ENCODE results near the gene PHACTR3. TPM values are rescaled to one million over a fixed set of nuclear protein-coding genes. Genes with fewer than 3 reads are reported as not detected.

Gene PHACTR3
- total and polyA plus RNA-seq, 2 of the 8 experiments (the other 6 are each of a cell fraction or from before 2014, with no cell fraction given), result 0.05 to 0.13 TPM

GRCh38 chr20:59684685-59685242 lies 80.4 kb downstream of the PHACTR3 start:
- Histone ChIP-seq H4K20me1 (replicated peaks in 1 of 2; ENCODE audit: control insufficient read depth in 1 of 2, insufficient read depth in 2 of 2, low read length in 2 of 2) (peaks cover 0 to 3% of the 10 kb centered on the region in 2 experiments), H3K4ac (replicated peaks; ENCODE audit: insufficient read length, low read depth, low read length) (no peak overlapping the region), H2BK12ac (ENCODE audit: low read depth, low read length) (no peak overlapping the region), H3K56ac (replicated peaks; ENCODE audit: insufficient read length, low read depth, low read length) (no peak overlapping the region), H3K27me3 (replicated peaks in 1 of 4; ENCODE audit: control insufficient read depth in 3 of 4, extremely low read depth in 1 of 4, insufficient read depth in 3 of 4, low read length in 3 of 4) (no peaks in the 10 kb centered on the region), H3K79me1 (ENCODE audit: low read depth, low read length) (no peaks in the 10 kb centered on the region), H3K18ac (ENCODE audit: extremely low read depth, low read length) (no peak overlapping the region), H4K8ac (ENCODE audit: extremely low read depth, insufficient read depth, low read length) (no peak overlapping the region), H4K91ac (replicated peaks; ENCODE audit: insufficient read length, low read length) (no peak overlapping the region), H2AK5ac (ENCODE audit: low read depth, low read length) (no peak overlapping the region), H3K4me1 (replicated peaks in 1 of 4; ENCODE audit: control insufficient read depth in 3 of 4, insufficient read depth in 4 of 4, low read length in 3 of 4) (no peaks in the 10 kb centered on the region), H3K9me3 (ENCODE audit: insufficient read depth in 2 of 2, low read depth in 1 of 2, low read length in 1 of 2) (peaks cover 81 to 98% of the 10 kb centered on the region in 2 experiments), H2BK120ac (replicated peaks; ENCODE audit: low read depth, low read length) (no peak overlapping the region), H3K4me2 (ENCODE audit: insufficient read depth in 1 of 2, low read depth in 2 of 2, low read length in 2 of 2) (no peak overlapping the region), H3K14ac (ENCODE audit: insufficient read length) (no peak overlapping the region), H3K23ac (ENCODE audit: insufficient read length) (no peak overlapping the region), H3K27ac (ENCODE audit: low read depth, low read length) (no peak overlapping the region), H3K23me2 (ENCODE audit: low read depth, low read length) (peaks cover 10% of the 10 kb centered on the region; the same call in 1 of the 2 replicates), H3K9ac (replicated peaks in 1 of 4; ENCODE audit: extremely low read depth in 1 of 4, low read depth in 3 of 4, low read length in 3 of 4) (no peak overlapping the region), H3K4me3 (ENCODE audit: extremely low read depth in 1 of 4, insufficient read depth in 2 of 4, low read depth in 3 of 4, low read length in 4 of 4) (no peak overlapping the region), H2AFZ (ENCODE audit: low read length) (no peak overlapping the region), H4K5ac (ENCODE audit: insufficient read length, low read depth, low read length) (no peak overlapping the region), H3K79me2 (ENCODE audit: control insufficient read depth in 1 of 2, insufficient read depth in 2 of 2, low read length in 2 of 2) (no peaks in the 10 kb centered on the region), H2BK5ac (ENCODE audit: low read depth, low read length) (no peak overlapping the region), H2BK15ac (ENCODE audit: low read length) (no peak overlapping the region), H3K36me3 (ENCODE audit: control insufficient read depth in 2 of 4, insufficient read depth in 4 of 4, low read length in 3 of 4) (no peaks in the 10 kb centered on the region), H2BK20ac (ENCODE audit: low read length) (no peak overlapping the region)
- DNase-seq (ENCODE audit: low read depth in 1 of 2, low spot score in 2 of 2) (no peak), FAIRE-seq (no peak)
- WGBS, 2 experiments (ENCODE audit: extremely low coverage in 1 of 2, insufficient coverage in 1 of 2, insufficient read length in 1 of 2, insufficient replicate concordance in 2 of 2, low coverage in 1 of 2, low lambda C conversion rate in 2 of 2, missing lambda C conversion rate in 1 of 2), result 63% methylated on average over 9 of the region's 9 CpGs; no CpG with 5 or more reads in 1 of the 2 experiments
- POLR2A ChIA-PET (ENCODE audit: partially characterized antibody), result no interaction called here
- CTCF ChIA-PET (ENCODE audit: partially characterized antibody), result no interaction called here
- TF ChIP-seq YY1 (IDR thresholded peaks at IDR 0.05; ENCODE audit: low read depth, low read length), result no peak
- TF ChIP-seq HDAC2 (IDR thresholded peaks at IDR 0.05; ENCODE audit: borderline replicate concordance in 1 of 2, low read depth in 2 of 2, low read length in 2 of 2), result no peak
- no peak for TF ChIP-seq MAX (IDR thresholded peaks at IDR 0.05)
- TF ChIP-seq MAFK (IDR thresholded peaks at IDR 0.05; ENCODE audit: low read depth, low read length), result no peak
- no peak for TF ChIP-seq CEBPB (IDR thresholded peaks at IDR 0.05; ENCODE audit: low read depth, low read length)
- TF ChIP-seq ASH2L (IDR thresholded peaks at IDR 0.05; ENCODE audit: low read length), result no peak
- TF ChIP-seq POU5F1 (IDR thresholded peaks at IDR 0.05; ENCODE audit: low read depth, low read length), result no peak
- no peak for TF ChIP-seq CHD1 (IDR thresholded peaks at IDR 0.05; ENCODE audit: low read depth, low read length)
- no peak for TF ChIP-seq FOSL1 (IDR thresholded peaks at IDR 0.05; ENCODE audit: insufficient read depth, low read depth, low read length)
- TF ChIP-seq EZH2 (IDR thresholded peaks at IDR 0.05; ENCODE audit: low read depth, low read length, severe bottlenecking), result no peak
- no peak for TF ChIP-seq KDM1A (IDR thresholded peaks at IDR 0.05; ENCODE audit: borderline replicate concordance, low read length)
- TF ChIP-seq CBX8 (IDR thresholded peaks at IDR 0.05; ENCODE audit: borderline replicate concordance, low read depth, low read length), result no peak
- TF ChIP-seq SIN3A (conservative IDR thresholded peaks at IDR 0.05 in 1 of 2, IDR thresholded peaks at IDR 0.05 in 1 of 2; ENCODE audit: low read depth in 1 of 2, low read length in 2 of 2), result no peak
- TF ChIP-seq NANOG (IDR thresholded peaks at IDR 0.05; ENCODE audit: insufficient read depth, low read depth, low read length, poor library complexity, severe bottlenecking), result no peak
